ENCODE data around the gene DUS2. TPM values are rescaled to one million over a fixed set of nuclear protein-coding genes. Genes with fewer than 3 reads are reported as not detected.
A peak's percentile ranks its signal among the peaks of the same experiment; 100 is the strongest.
"Not testable (repeated sequence)": the region's sequence is repeated elsewhere in the genome, so short reads cannot be mapped to it uniquely, and the experiment has no call there.

The DUS2 gene
- total RNA-seq, 2 donors from 2014 or later = 5.3 to 8.4 TPM

- no peak for ATAC-seq (ENCODE audit: insufficient number of reproducible peaks, low FRiP score, low read depth)
- DNase-seq (ENCODE audit: low spot score) = no peak
- Histone ChIP-seq H3K4me3 (peak overlapping the region; percentile 88), H3K27me3 (replicated peaks; ENCODE audit: insufficient read depth) (no peaks in the 10 kb centered on the region), H3K9me3 (no peaks in the 10 kb centered on the region), H3K36me3 (no peaks in the 10 kb centered on the region), H3K27ac (peak overlapping the region; percentile 70 to 84), H3K4me1 (ENCODE audit: control insufficient read depth in 1 of 2, low read depth in 2 of 2) (peaks cover 20 to 28% of the 10 kb centered on the region in 2 donors)
- TF ChIP-seq, protein P1, sequence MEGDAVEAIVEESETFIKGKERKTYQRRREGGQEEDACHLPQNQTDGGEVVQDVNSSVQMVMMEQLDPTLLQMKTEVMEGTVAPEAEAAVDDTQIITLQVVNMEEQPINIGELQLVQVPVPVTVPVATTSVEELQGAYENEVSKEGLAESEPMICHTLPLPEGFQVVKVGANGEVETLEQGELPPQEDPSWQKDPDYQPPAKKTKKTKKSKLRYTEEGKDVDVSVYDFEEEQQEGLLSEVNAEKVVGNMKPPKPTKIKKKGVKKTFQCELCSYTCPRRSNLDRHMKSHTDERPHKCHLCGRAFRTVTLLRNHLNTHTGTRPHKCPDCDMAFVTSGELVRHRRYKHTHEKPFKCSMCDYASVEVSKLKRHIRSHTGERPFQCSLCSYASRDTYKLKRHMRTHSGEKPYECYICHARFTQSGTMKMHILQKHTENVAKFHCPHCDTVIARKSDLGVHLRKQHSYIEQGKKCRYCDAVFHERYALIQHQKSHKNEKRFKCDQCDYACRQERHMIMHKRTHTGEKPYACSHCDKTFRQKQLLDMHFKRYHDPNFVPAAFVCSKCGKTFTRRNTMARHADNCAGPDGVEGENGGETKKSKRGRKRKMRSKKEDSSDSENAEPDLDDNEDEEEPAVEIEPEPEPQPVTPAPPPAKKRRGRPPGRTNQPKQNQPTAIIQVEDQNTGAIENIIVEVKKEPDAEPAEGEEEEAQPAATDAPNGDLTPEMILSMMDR (IDR thresholded peaks at IDR 0.05) = no peak
Observed at GRCh38 chr16:68022278-68022727, 781 bp upstream of the DUS2 start.

DNA sequence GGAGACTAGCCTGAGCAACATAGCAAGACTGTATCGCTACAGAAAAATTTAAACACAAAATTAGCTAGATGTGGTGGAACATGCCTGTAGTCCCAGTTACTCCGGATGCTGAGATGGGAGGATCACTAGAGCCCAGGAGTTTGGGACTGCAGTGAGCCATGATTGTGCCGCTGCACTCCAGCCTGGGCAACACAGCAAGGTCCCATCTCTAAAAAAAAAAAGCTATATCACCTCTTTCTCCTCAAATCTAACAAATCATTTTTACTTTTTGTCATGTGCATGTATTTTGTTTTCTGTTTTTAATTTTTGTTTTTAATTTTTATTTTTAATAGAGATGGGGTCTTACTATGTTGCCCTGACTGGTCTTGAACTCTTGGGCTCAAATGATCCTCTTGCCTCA lies 5.9 kb downstream of the DUS2 start:
- H3K4me3 ChIP-seq = no peak overlapping the region
- no peaks in the 10 kb centered on the region for H3K27me3 ChIP-seq (replicated peaks; ENCODE audit: insufficient read depth)
- peaks cover 0 to 4% of the 10 kb centered on the region in 2 donors for H3K4me1 ChIP-seq (ENCODE audit: control insufficient read depth in 1 of 2, low read depth in 2 of 2)
- no peak for ATAC-seq (ENCODE audit: insufficient number of reproducible peaks, low FRiP score, low read depth)
- no peak for DNase-seq (ENCODE audit: low spot score)
- no peaks in the 10 kb centered on the region for H3K9me3 ChIP-seq
- H3K27ac ChIP-seq = no peak overlapping the region
- peaks cover 12% of the 10 kb centered on the region for H3K36me3 ChIP-seq
- TF ChIP-seq, protein P1 (IDR thresholded peaks at IDR 0.05) = no peak

DNA sequence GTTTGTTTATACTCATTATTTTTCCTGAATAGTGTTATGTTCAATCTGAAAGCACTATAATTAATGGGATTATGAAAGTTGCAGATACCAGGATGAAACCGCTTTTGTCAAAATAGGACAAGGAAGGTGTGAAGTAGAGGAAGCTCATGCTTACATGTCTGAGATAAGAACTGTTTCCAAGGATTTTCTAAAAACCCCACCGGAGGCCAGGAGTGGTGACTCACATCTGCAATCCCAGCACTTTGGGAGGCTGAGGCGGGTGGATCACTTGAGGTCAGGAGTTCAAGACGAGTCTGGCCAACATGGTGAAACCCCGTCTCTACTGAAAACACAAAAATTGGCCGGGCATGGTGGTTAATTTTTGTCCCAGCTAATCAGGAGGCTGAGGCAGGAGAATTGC lies 7.0 kb downstream of the DUS2 start:
- DNase-seq (ENCODE audit: low spot score); H3K4me1 ChIP-seq (ENCODE audit: control insufficient read depth in 1 of 2, low read depth in 2 of 2); H3K4me3 ChIP-seq; H3K9me3 ChIP-seq; H3K27me3 ChIP-seq (replicated peaks; ENCODE audit: insufficient read depth); H3K27ac ChIP-seq; ATAC-seq (ENCODE audit: insufficient number of reproducible peaks, low FRiP score, low read depth): not testable (repeated sequence)
- H3K36me3 ChIP-seq = peaks cover 12% of the 10 kb centered on the region

DNA sequence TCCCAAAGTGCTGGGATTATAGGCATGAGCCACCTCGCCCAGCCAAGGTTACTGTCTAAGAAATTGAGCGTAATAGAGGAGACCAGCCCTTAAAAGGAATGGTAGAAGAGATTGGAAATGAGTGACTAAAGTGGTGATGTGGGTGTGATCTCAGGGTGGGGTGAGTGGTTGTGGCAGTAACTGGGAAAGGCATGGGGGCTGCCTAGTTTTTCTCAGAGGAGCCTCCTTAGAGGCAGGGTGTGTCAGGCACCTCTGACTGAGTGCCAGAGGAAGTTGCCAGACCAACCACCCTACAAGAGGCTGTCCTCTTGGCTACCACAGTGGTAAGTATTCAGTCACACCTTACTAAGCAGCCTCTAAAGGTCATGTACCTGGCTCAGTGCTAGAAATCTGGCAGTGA lies 8.9 kb downstream of the DUS2 start:
- Histone ChIP-seq H3K27me3 (replicated peaks; ENCODE audit: insufficient read depth) (no peaks in the 10 kb centered on the region), H3K4me1 (ENCODE audit: control insufficient read depth in 1 of 2, low read depth in 2 of 2) (no peaks in the 10 kb centered on the region), H3K9me3 (no peaks in the 10 kb centered on the region), H3K4me3 (no peak overlapping the region), H3K27ac (no peak overlapping the region), H3K36me3 (peaks cover 12% of the 10 kb centered on the region)
- no peak for ATAC-seq (ENCODE audit: insufficient number of reproducible peaks, low FRiP score, low read depth)
- DNase-seq (ENCODE audit: low spot score) = no peak
- TF ChIP-seq, protein P1 (IDR thresholded peaks at IDR 0.05) = no peak

- ATAC-seq (ENCODE audit: insufficient number of reproducible peaks, low FRiP score, low read depth) (no peak), DNase-seq (ENCODE audit: low spot score) (no peak)
- TF ChIP-seq, protein P1 (IDR thresholded peaks at IDR 0.05) = no peak
- Histone ChIP-seq H3K27me3 (replicated peaks; ENCODE audit: insufficient read depth) (no peaks in the 10 kb centered on the region), H3K9me3 (no peaks in the 10 kb centered on the region), H3K27ac (no peak overlapping the region), H3K4me1 (ENCODE audit: control insufficient read depth in 1 of 2, low read depth in 2 of 2) (no peaks in the 10 kb centered on the region), H3K36me3 (peaks cover 6% of the 10 kb centered on the region), H3K4me3 (no peak overlapping the region)
Observed at GRCh38 chr16:68033101-68033500, 10.0 kb downstream of the DUS2 start.

DNA sequence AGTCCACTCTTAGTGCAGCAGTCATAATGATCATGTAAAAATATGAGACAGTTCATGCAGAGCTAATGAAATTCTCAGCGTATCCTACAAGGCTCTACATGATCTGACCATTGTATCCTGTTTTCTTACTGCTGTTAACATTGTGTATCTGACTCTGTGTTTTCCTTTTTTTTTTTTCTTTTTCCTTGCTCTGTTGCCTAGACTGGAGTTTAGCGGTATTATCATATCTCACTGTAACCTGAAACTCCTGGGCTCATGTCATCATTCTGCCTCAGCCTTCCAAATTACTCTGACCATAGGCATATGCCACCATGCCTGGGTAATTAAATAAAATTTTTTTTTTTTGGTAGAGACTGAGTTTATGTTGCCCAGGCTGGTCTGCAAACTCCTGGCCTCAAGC lies 12.1 kb downstream of the DUS2 start:
- TF ChIP-seq, protein P1 (IDR thresholded peaks at IDR 0.05) = no peak
- ATAC-seq (ENCODE audit: insufficient number of reproducible peaks, low FRiP score, low read depth) (no peak), DNase-seq (ENCODE audit: low spot score) (no peak)
- no peaks in the 10 kb centered on the region for H3K9me3 ChIP-seq
- no peaks in the 10 kb centered on the region for H3K4me1 ChIP-seq (ENCODE audit: control insufficient read depth in 1 of 2, low read depth in 2 of 2)
- H3K4me3 ChIP-seq = no peak overlapping the region
- no peaks in the 10 kb centered on the region for H3K27me3 ChIP-seq (replicated peaks; ENCODE audit: insufficient read depth)
- H3K27ac ChIP-seq = no peak overlapping the region
- peaks cover 3% of the 10 kb centered on the region for H3K36me3 ChIP-seq
